Lung (tissue), 12 donors: ENCODE measurements around the gene PLEKHF1. TPM values are rescaled to one million over a fixed set of nuclear protein-coding genes. Genes with fewer than 3 reads are reported as not detected.

Experiments
- ATAC-seq: fragments of 200-7000 bp; cut with Tn5 transposase; one replicate; pipeline ENCODE4 v1.9.1; 2020; ENCODE audit warnings: moderate number of reproducible peaks; ENCODE audit not compliant: insufficient read depth, low FRiP score
- DNase-seq, 3 donors: peaks; one replicate each; pipeline ENCODE4 v3.0.0-alpha.2; 2013 to 2017
- H3K27ac ChIP-seq, 2 donors: one replicate each; pipeline ENCODE4 v1.5.1; 2013; ENCODE audit warnings: mild to moderate bottlenecking in 2 of 2, moderate library complexity in 2 of 2, control low read depth in 1 of 2, inconsistent platforms in 1 of 2, low read depth in 1 of 2, low read length in 1 of 2
- H3K27me3 ChIP-seq, 3 donors: one replicate each; pipeline ENCODE4 v1.5.1; 2013; ENCODE audit warnings: low read length in 2 of 3; ENCODE audit not compliant: control insufficient read depth in 3 of 3, insufficient read depth in 3 of 3
- H3K36me3 ChIP-seq, 4 donors: one replicate each; pipeline ENCODE4 v1.5.1; 2013; ENCODE audit warnings: low read length in 4 of 4, mild to moderate bottlenecking in 1 of 4, moderate library complexity in 1 of 4; ENCODE audit not compliant: control insufficient read depth in 4 of 4, insufficient read depth in 4 of 4
- H3K4me1 ChIP-seq, 5 donors: one replicate each; pipeline ENCODE4 v1.5.1; 2013; ENCODE audit warnings: low read length in 5 of 5, mild to moderate bottlenecking in 2 of 5, moderate library complexity in 1 of 5; ENCODE audit not compliant: control insufficient read depth in 5 of 5, insufficient read depth in 5 of 5
- H3K4me3 ChIP-seq: one replicate; pipeline ENCODE4 v1.5.1; 2013; ENCODE audit warnings: mild to moderate bottlenecking, control low read depth, moderate library complexity
- H3K9ac ChIP-seq, 2 donors: one replicate each; pipeline ENCODE4 v1.5.1; 2013; ENCODE audit warnings: low read length in 2 of 2, control low read depth in 1 of 2; ENCODE audit not compliant: insufficient read depth in 1 of 2
- H3K9me3 ChIP-seq, 4 donors: one replicate each; pipeline ENCODE4 v1.5.1; 2013; ENCODE audit warnings: low read length in 3 of 4, mild to moderate bottlenecking in 1 of 4, moderate library complexity in 1 of 4; ENCODE audit not compliant: control insufficient read depth in 4 of 4, insufficient read depth in 3 of 4
- CTCF ChIP-seq: IDR thresholded peaks from 2 replicates; pipeline ENCODE4 v1.5.1; 2012; ENCODE audit warnings: mild to moderate bottlenecking; ENCODE audit errors: control extremely low read depth, extremely low read depth
- WGBS, 2 donors: extraction: QIAGEN DNeasy Blood & Tissue Kit; methylation state at CpG; one replicate each; pipeline ENCODE4 v1.1.7; 2013; 5-methylcytosine and 5-hydroxymethylcytosine counted together
- polyA plus RNA-seq, 2 donors: library from polyadenylated mRNA; stranded (reverse); fragments of 200-250 nt; gene quantifications; one replicate each; pipeline ENCODE4 v1.2.1, GENCODE V29; 2013
- total RNA-seq, 2 donors: library from RNA; depleted of rRNA in 1 of 2; stranded (reverse); fragments of >200 nt in 1 of 2; gene quantifications; one replicate each; pipeline ENCODE4 v1.2.1, GENCODE V29; 2014 to 2021
- donor health status: control.
- donor health status: control.
- donor health status: Bipolar disorder and iron deficiency.
- donor health status: healthy.
- donor health status: DM: yes; HTN: yes; CAD: no.

Gene PLEKHF1
- total and polyA plus RNA-seq, 4 donors = 5.7 to 13.2 (median 10.4) TPM

- ATAC-seq (no peak), DNase-seq (no peak)
- Histone ChIP-seq H3K9me3 (no peaks in the 10 kb centered on the region), H3K4me1 (peaks cover 0 to 12% (median 0%) of the 10 kb centered on the region in 5 donors), H3K4me3 (no peak overlapping the region), H3K9ac (no peak overlapping the region), H3K27me3 (no peaks in the 10 kb centered on the region), H3K36me3 (no peaks in the 10 kb centered on the region), H3K27ac (peak overlapping the region in 1 of 2 donors; percentile 14)
- 62 to 78% methylated on average over 7 of the region's 7 CpGs for WGBS, 2 donors
- no peak for TF ChIP-seq CTCF
These were observed 20.1 kb downstream of the PLEKHF1 start for GRCh38 chr19:29685326-29685725.

GRCh38 chr19:29686285-29686805, 21.1 kb downstream of the PLEKHF1 start:
- Histone ChIP-seq H3K9me3 (peaks cover 0 to 3% (median 0%) of the 10 kb centered on the region in 4 donors), H3K9ac (no peak overlapping the region), H3K27ac (no peak overlapping the region), H3K4me3 (no peak overlapping the region), H3K36me3 (no peaks in the 10 kb centered on the region), H3K27me3 (no peaks in the 10 kb centered on the region), H3K4me1 (peaks cover 0 to 5% (median 0%) of the 10 kb centered on the region in 5 donors)
- DNase-seq = no peak
- ATAC-seq = no peak
- no peak for TF ChIP-seq CTCF
- 96 to 97% methylated on average over 8 of the region's 8 CpGs for WGBS, 2 donors

GRCh38 chr19:29687244-29687896, 22.1 kb downstream of the PLEKHF1 start:
- DNase-seq (no peak), ATAC-seq (peak; percentile 68)
- peaks cover 0 to 5% (median 0%) of the 10 kb centered on the region in 5 donors for H3K4me1 ChIP-seq
- no peaks in the 10 kb centered on the region for H3K27me3 ChIP-seq
- H3K9ac ChIP-seq = no peak overlapping the region
- H3K9me3 ChIP-seq = peaks cover 0 to 3% (median 0%) of the 10 kb centered on the region in 4 donors
- H3K27ac ChIP-seq = peak overlapping the region in 1 of 2 donors; percentile 59
- H3K36me3 ChIP-seq = no peaks in the 10 kb centered on the region
- TF ChIP-seq CTCF = no peak
- no peak overlapping the region for H3K4me3 ChIP-seq
- WGBS, 2 donors = 76 to 80% methylated on average over 17 of the region's 17 CpGs
